ENCODE measurements around the gene TRMU. TPM values are rescaled to one million over a fixed set of nuclear protein-coding genes. Genes with fewer than 3 reads are reported as not detected.

The TRMU gene
- total RNA-seq, 1 donor from 2014 or later, result 39.0 TPM

DNA sequence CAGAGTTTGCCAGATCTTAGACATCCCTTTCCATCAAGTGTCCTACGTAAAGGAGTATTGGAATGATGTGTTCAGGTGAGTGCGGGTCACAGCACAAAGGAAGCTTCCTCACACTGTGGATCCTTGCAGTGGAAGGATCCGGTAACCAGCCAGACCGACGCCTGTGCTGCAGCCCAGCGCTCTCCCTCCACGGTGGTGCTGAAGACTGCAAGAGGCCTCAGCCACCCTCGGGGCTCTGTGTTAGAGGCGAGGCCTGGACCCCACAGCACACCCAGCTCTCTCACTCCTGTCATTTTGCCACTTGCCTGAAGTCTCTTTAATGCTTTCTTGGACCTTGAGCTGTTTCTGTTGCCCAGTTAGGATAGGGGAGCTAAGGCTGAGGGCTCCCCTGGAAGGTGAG, 2.4 kb downstream of the TRMU start:
- TF ChIP-seq, protein P1, sequence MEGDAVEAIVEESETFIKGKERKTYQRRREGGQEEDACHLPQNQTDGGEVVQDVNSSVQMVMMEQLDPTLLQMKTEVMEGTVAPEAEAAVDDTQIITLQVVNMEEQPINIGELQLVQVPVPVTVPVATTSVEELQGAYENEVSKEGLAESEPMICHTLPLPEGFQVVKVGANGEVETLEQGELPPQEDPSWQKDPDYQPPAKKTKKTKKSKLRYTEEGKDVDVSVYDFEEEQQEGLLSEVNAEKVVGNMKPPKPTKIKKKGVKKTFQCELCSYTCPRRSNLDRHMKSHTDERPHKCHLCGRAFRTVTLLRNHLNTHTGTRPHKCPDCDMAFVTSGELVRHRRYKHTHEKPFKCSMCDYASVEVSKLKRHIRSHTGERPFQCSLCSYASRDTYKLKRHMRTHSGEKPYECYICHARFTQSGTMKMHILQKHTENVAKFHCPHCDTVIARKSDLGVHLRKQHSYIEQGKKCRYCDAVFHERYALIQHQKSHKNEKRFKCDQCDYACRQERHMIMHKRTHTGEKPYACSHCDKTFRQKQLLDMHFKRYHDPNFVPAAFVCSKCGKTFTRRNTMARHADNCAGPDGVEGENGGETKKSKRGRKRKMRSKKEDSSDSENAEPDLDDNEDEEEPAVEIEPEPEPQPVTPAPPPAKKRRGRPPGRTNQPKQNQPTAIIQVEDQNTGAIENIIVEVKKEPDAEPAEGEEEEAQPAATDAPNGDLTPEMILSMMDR (conservative IDR thresholded peaks at IDR 0.05; ENCODE audit: low read depth, low read length), result no peak
- no peak overlapping the region for H3K4me3 ChIP-seq (ENCODE audit: low read depth, low read length)
- no peak for DNase-seq (ENCODE audit: low read depth)

DNA sequence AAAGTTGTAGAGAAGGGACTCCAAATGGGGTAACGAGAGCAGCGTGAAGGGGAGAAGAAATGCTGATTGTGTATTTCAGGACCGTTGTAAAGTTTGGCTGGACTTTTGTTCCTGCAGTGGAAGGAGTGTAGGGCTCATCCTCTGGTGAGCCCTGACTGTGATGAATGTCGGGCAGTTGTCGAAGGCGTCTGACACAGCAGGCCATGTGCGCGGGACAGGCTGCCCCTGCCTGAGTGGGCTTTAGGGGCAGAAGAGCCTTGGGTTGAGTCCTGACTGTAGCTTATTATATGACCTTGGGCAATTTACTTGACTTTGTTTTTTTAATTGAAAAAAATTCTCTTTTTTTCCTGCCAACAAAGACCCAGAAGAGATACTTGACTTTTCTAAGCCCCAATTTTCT, 3.1 kb downstream of the TRMU start:
- H3K4me3 ChIP-seq (ENCODE audit: low read depth, low read length), result no peak overlapping the region
- no peak for DNase-seq (ENCODE audit: low read depth)
- TF ChIP-seq, protein P1 (conservative IDR thresholded peaks at IDR 0.05; ENCODE audit: low read depth, low read length), result no peak

DNA sequence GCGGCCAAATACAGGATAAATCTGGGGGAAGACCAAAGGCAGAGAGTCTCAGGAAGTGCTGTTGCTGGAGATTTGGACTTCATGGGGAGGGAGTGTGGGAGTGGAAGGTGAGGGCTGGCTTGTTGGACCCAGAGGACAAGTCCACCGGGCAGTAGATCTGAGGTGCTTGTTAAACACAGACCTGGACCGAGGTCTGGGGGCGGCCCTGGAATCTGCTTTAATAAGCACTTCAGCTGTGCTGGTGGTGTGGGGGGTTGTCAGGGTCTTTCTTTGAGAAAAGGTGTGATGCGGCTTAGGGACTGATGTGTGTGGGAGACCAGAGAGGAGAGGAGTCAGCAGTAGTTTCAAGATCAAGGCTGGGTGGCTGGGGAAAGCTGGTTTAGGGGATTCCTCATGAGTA, 4.4 kb downstream of the TRMU start:
- DNase-seq (ENCODE audit: low read depth), result no peak
- H3K4me3 ChIP-seq (ENCODE audit: low read depth, low read length), result no peak overlapping the region
- TF ChIP-seq, protein P1 (conservative IDR thresholded peaks at IDR 0.05; ENCODE audit: low read depth, low read length), result no peak

DNA sequence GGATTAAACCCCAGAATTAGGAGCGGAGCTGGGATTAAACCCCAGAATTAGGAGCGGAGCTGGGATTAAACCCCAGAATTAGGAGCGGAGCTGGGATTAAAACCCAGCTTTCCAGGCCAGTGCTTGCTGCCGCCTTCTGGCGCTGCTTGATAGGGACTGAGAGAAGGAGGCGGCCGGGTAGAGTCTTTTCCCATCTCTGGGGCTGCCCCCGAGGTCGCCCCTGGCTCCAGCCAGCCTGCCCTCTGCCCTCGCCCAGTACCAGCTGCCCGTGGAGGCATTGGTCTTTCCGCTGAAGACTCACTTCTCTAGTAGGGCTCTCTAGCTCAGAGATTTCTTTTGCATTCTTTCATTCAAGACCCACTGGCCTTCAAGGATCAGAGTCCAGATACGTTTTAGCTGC, 5.2 kb downstream of the TRMU start:
- DNase-seq (ENCODE audit: low read depth), result no peak
- no peak overlapping the region for H3K4me3 ChIP-seq (ENCODE audit: low read depth, low read length)
- TF ChIP-seq, protein P1 (conservative IDR thresholded peaks at IDR 0.05; ENCODE audit: low read depth, low read length), result no peak

DNA sequence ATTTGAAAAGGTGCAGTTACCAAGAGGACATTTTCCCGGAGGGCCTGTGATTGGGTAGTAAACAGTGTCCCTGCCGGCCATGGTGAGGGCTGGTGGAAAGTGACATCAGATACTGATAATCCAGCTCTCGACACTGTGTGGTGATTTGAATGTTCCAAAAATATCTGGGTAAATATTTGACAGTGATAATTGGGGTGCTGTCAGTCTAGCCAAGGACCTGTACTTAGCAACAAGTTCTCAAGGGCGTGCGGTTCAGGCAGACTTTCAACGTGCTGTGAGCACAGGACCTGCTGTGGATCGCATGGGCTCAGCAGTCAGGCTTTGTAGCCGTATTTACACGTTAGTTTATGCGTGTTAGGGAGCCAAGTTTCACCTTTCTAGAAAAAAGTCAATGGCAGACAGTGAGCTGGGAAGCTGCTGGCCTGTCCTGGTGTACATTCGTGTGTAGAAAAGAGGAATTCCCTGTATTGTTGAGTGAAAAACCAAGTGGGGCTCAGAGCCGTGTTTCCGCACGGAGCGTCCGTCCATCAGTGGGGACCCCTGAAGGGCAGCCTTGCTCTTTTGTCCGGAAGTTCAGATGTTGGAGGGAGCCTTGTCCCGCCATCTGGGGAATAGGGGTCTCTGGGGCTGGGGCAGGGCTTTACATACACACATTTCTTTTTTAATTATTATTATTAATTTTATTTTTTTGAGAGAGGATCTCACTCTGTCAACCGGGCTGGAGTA, 11.3 kb downstream of the TRMU start:
- no peak for DNase-seq (ENCODE audit: low read depth)
- TF ChIP-seq, protein P1 (conservative IDR thresholded peaks at IDR 0.05; ENCODE audit: low read depth, low read length), result no peak

DNA sequence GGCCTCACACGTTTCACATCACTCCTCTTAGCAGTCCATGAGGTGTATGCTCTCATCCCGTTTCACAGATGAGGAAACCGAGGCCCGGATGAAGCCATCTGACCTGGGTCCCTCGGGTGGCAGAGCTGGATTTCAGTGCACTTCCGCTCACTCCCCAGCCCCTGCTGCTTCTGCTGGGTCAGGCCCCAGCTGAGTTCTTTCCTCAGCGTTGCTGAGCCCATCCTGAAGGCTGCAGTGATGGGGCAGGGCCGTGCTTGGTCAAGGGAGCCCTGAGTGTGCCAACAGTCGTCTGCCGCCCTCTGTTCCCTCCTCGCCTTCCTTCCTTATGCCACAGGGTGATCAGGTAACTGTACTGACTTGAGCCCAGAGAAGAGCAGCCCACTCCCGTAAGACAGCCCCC, 12.1 kb downstream of the TRMU start:
- TF ChIP-seq, protein P1 (conservative IDR thresholded peaks at IDR 0.05; ENCODE audit: low read depth, low read length), result no peak
- DNase-seq (ENCODE audit: low read depth), result no peak
- H3K4me3 ChIP-seq (ENCODE audit: low read depth, low read length), result no peak overlapping the region

More for the DNA sequence above, 11.3 kb downstream of the TRMU start:
- no peak overlapping the region for H3K4me3 ChIP-seq (ENCODE audit: low read depth, low read length)

DNA sequence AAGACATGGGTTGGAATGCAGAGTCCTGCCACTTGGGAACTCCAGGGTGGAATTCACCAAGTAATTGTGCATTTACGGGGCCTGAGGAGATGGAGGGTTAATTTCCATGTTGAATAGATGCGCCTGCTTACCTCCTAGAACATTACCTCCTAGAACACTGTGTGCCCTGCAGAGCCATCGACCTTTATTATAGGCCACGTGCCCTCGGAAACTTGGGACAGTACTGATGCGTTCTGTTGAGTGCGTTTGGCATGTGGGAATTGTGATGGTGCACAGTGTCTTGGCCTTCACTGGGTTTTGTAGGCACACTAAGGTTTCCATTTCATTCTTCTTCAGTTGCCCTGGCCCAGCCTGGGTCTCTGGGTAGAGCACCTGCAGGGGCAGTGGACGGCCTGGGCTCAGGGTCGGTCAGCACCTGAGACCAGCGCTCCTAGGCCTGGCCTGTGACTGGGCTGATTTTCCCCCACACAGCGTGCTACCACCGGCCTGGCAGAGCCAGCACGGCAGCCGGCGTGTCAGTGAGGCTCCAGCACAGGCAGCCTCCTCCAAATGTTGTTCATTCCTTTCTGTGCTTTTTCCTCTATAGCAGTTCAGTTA, 12.7 kb downstream of the TRMU start:
- TF ChIP-seq, protein P1 (conservative IDR thresholded peaks at IDR 0.05; ENCODE audit: low read depth, low read length), result no peak

More for the DNA sequence above, 12.7 kb downstream of the TRMU start:
- no peak overlapping the region for H3K4me3 ChIP-seq (ENCODE audit: low read depth, low read length)
- DNase-seq (ENCODE audit: low read depth), result no peak

All from epithelial cell of proximal tubule (primary cell).